Urinary bladder (tissue), 4 donors: ENCODE results near the gene FRMD3. TPM values are rescaled to one million over a fixed set of nuclear protein-coding genes. Genes with fewer than 3 reads are reported as not detected.

Experiments
- DNase-seq: peaks from one replicate; pipeline ENCODE4 v3.0.0-alpha.2; 2015; ENCODE audit errors: extremely low spot score
- H3K27ac ChIP-seq: one replicate; pipeline ENCODE4 v1.5.1; 2013; ENCODE audit warnings: low read depth, mild to moderate bottlenecking, moderate library complexity
- H3K36me3 ChIP-seq: one replicate; pipeline ENCODE4 v1.6.1; 2013; ENCODE audit warnings: mild to moderate bottlenecking, moderate library complexity; ENCODE audit not compliant: insufficient read depth
- H3K4me1 ChIP-seq: one replicate; pipeline ENCODE4 v1.6.1; 2013; ENCODE audit warnings: mild to moderate bottlenecking, moderate library complexity; ENCODE audit not compliant: insufficient read depth
- H3K4me3 ChIP-seq: one replicate; pipeline ENCODE4 v1.5.1; 2013; ENCODE audit warnings: low read depth, low read length
- WGBS: extraction: QIAGEN DNeasy Blood & Tissue Kit; methylation state at CpG from one replicate; pipeline ENCODE4 v1.1.7; 2013; 5-methylcytosine and 5-hydroxymethylcytosine counted together
- polyA plus RNA-seq: library from polyadenylated mRNA; stranded (reverse); fragments of 200-250 nt; gene quantifications from one replicate; pipeline ENCODE4 v1.2.3, GENCODE V29; 2013
- total RNA-seq: library from RNA; depleted of rRNA; stranded (reverse); fragments of >200 nt; gene quantifications from one replicate; pipeline ENCODE4 v1.2.3, GENCODE V29; 2014
- donor health status: healthy with polysubstance abuse.
- donor health status: healthy.

FRMD3 gene
- total and polyA plus RNA-seq, 2 donors = 4.8 to 10.8 TPM

GRCh38 chr9:83456226-83456625 is 82.0 kb downstream of the FRMD3 start:
- WGBS = 88% methylated on average over 2 of the region's 2 CpGs
- Histone ChIP-seq H3K36me3 (no peaks in the 10 kb centered on the region), H3K27ac (no peak overlapping the region), H3K4me3 (no peak overlapping the region), H3K4me1 (no peaks in the 10 kb centered on the region)
- DNase-seq = no peak

- no peaks in the 10 kb centered on the region for H3K4me1 ChIP-seq
- H3K27ac ChIP-seq = no peak overlapping the region
- no peak overlapping the region for H3K4me3 ChIP-seq
- DNase-seq = no peak
- no peaks in the 10 kb centered on the region for H3K36me3 ChIP-seq
Observed at GRCh38 chr9:83454076-83454475, 84.1 kb downstream of the FRMD3 start.

- H3K36me3 ChIP-seq = no peaks in the 10 kb centered on the region
- DNase-seq = no peak
- 80% methylated on average over 4 of the region's 4 CpGs for WGBS
- no peak overlapping the region for H3K27ac ChIP-seq
- H3K4me3 ChIP-seq = no peak overlapping the region
- H3K4me1 ChIP-seq = no peaks in the 10 kb centered on the region
Observed at GRCh38 chr9:83451308-83451707, 86.9 kb downstream of the FRMD3 start.

GRCh38 chr9:83449983-83450382 is 88.2 kb downstream of the FRMD3 start:
- Histone ChIP-seq H3K36me3 (no peaks in the 10 kb centered on the region), H3K4me1 (no peaks in the 10 kb centered on the region), H3K27ac (no peak overlapping the region), H3K4me3 (no peak overlapping the region)
- DNase-seq = no peak
- 71% methylated on average over 6 of the region's 6 CpGs for WGBS

GRCh38 chr9:83449166-83449565 is 89.0 kb downstream of the FRMD3 start:
- no peak overlapping the region for H3K4me3 ChIP-seq
- DNase-seq = no peak
- H3K27ac ChIP-seq = no peak overlapping the region
- no peaks in the 10 kb centered on the region for H3K36me3 ChIP-seq
- WGBS = 46% methylated on average over 5 of the region's 5 CpGs
- H3K4me1 ChIP-seq = no peaks in the 10 kb centered on the region

- no peak for DNase-seq
- 78% methylated on average over 5 of the region's 5 CpGs for WGBS
- no peak overlapping the region for H3K27ac ChIP-seq
- H3K36me3 ChIP-seq = no peaks in the 10 kb centered on the region
- H3K4me1 ChIP-seq = no peaks in the 10 kb centered on the region
- no peak overlapping the region for H3K4me3 ChIP-seq
Observed at GRCh38 chr9:83448626-83449025, 89.6 kb downstream of the FRMD3 start.

GRCh38 chr9:83447351-83447750 is 90.8 kb downstream of the FRMD3 start:
- Histone ChIP-seq H3K4me3 (no peak overlapping the region), H3K36me3 (no peaks in the 10 kb centered on the region), H3K27ac (no peak overlapping the region), H3K4me1 (no peaks in the 10 kb centered on the region)
- DNase-seq = no peak
- WGBS = 79% methylated on average over 8 of the region's 8 CpGs

GRCh38 chr9:83445703-83446265 is 92.4 kb downstream of the FRMD3 start:
- no peak for DNase-seq
- Histone ChIP-seq H3K4me3 (no peak overlapping the region), H3K4me1 (no peaks in the 10 kb centered on the region), H3K27ac (no peak overlapping the region), H3K36me3 (no peaks in the 10 kb centered on the region)
- WGBS = 95% methylated on average over 6 of the region's 6 CpGs

GRCh38 chr9:83444110-83444509 is 94.1 kb downstream of the FRMD3 start:
- 54% methylated on average over 4 of the region's 4 CpGs for WGBS

GRCh38 chr9:83441390-83441789 is 96.8 kb downstream of the FRMD3 start:
- Histone ChIP-seq H3K4me3 (no peak overlapping the region), H3K36me3 (no peaks in the 10 kb centered on the region), H3K27ac (no peak overlapping the region), H3K4me1 (no peaks in the 10 kb centered on the region)
- DNase-seq = no peak
- WGBS = 57% methylated on average over 3 of the region's 3 CpGs

More at GRCh38 chr9:83444110-83444509, 94.1 kb downstream of the FRMD3 start:
- no peaks in the 10 kb centered on the region for H3K36me3 ChIP-seq
- DNase-seq = no peak
- H3K4me1 ChIP-seq = no peaks in the 10 kb centered on the region
- no peak overlapping the region for H3K27ac ChIP-seq
- H3K4me3 ChIP-seq = no peak overlapping the region

- H3K27ac ChIP-seq = no peak overlapping the region
- 84% methylated on average over 5 of the region's 5 CpGs for whole genome bisulfite sequencing
- H3K4me1 ChIP-seq = no peaks in the 10 kb centered on the region
- no peak overlapping the region for H3K4me3 ChIP-seq
- DNase-seq = no peak
- no peaks in the 10 kb centered on the region for H3K36me3 ChIP-seq
Observed at GRCh38 chr9:83440641-83441040, 97.6 kb downstream of the FRMD3 start.

GRCh38 chr9:83435301-83435700 is 102.9 kb downstream of the FRMD3 start:
- Histone ChIP-seq H3K27ac (no peak overlapping the region), H3K36me3 (no peaks in the 10 kb centered on the region), H3K4me1 (no peaks in the 10 kb centered on the region), H3K4me3 (no peak overlapping the region)
- no peak for DNase-seq
- 89% methylated on average over 4 of the region's 4 CpGs for WGBS

GRCh38 chr9:83434254-83434653 is 103.9 kb downstream of the FRMD3 start:
- 98% methylated on average over 1 of the region's 1 CpG for WGBS
- Histone ChIP-seq H3K4me3 (no peak overlapping the region), H3K27ac (no peak overlapping the region), H3K4me1 (no peaks in the 10 kb centered on the region), H3K36me3 (no peaks in the 10 kb centered on the region)
- DNase-seq = no peak

GRCh38 chr9:83433846-83434245 is 104.4 kb downstream of the FRMD3 start:
- H3K4me1 ChIP-seq = no peaks in the 10 kb centered on the region
- no peak for DNase-seq
- no peak overlapping the region for H3K27ac ChIP-seq
- H3K4me3 ChIP-seq = no peak overlapping the region
- WGBS = 95% methylated on average over 1 of the region's 1 CpG
- no peaks in the 10 kb centered on the region for H3K36me3 ChIP-seq
